ENCODE data around the gene KIF26A.
A peak's percentile ranks its signal among the peaks of the same experiment; 100 is the strongest.
"Not testable (repeated sequence)": the region's sequence is repeated elsewhere in the genome, so short reads cannot be mapped to it uniquely, and the experiment has no call there.

The KIF26A gene

GRCh38 chr14:104205781-104206180, 67.4 kb downstream of the KIF26A start:
- DNase-seq (no peak), ATAC-seq (replicated peaks) (no peak)
- H3K4me1 Mint-ChIP-seq (ENCODE audit: low read depth in 2 of 2) = peaks cover 0 to 2% of the 10 kb centered on the region in 2 donors
- no peak overlapping the region for H3K27ac Mint-ChIP-seq
- no peak overlapping the region for H3K4me3 Mint-ChIP-seq
- H3K9me3 Mint-ChIP-seq = no peaks in the 10 kb centered on the region
- H3K27me3 Mint-ChIP-seq = peaks cover 0 to 17% of the 10 kb centered on the region in 2 donors
- no peaks in the 10 kb centered on the region for H3K36me3 Mint-ChIP-seq (ENCODE audit: insufficient read depth)

DNA sequence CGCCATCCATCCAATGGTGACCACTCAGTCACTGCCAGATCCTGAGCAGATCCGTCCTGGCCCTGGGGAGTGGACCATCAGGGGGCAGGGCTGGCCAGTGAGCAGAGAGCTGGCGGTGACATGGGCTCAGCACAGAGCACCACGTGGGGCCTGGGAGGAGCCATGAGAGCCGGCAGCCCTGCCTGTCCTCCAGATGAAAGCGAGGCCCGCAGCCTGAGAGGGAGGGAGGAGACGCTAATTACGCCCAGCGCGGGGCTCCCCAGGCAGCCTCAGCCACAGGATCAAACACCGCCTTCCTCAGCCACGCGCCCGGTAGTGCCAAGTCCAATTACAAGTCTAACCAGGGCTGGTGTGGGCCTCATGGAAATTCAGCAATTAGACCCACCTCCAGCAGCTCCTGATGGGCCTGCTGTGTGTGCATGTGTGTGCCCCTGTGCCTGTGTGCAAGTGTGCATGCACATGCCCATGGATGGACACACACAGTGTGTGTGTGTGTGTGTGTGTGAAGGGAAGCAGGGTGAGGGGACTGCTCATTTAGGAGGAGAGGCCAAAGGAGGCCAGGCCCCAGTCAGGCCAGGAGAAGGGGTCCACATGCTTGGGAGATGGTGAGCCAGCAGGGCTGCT, 68.0 kb downstream of the KIF26A start:
- no peaks in the 10 kb centered on the region for H3K36me3 Mint-ChIP-seq (ENCODE audit: insufficient read depth)
- H3K4me1 Mint-ChIP-seq (ENCODE audit: low read depth in 2 of 2) = peaks cover 0 to 2% of the 10 kb centered on the region in 2 donors
- peaks cover 1 to 23% of the 10 kb centered on the region in 2 donors for H3K27me3 Mint-ChIP-seq
- no peak for DNase-seq
- no peaks in the 10 kb centered on the region for H3K9me3 Mint-ChIP-seq
- no peak overlapping the region for H3K4me3 Mint-ChIP-seq
- no peak for ATAC-seq (replicated peaks)
- H3K27ac Mint-ChIP-seq = peak overlapping the region in 1 of 2 donors; percentile 23

DNA sequence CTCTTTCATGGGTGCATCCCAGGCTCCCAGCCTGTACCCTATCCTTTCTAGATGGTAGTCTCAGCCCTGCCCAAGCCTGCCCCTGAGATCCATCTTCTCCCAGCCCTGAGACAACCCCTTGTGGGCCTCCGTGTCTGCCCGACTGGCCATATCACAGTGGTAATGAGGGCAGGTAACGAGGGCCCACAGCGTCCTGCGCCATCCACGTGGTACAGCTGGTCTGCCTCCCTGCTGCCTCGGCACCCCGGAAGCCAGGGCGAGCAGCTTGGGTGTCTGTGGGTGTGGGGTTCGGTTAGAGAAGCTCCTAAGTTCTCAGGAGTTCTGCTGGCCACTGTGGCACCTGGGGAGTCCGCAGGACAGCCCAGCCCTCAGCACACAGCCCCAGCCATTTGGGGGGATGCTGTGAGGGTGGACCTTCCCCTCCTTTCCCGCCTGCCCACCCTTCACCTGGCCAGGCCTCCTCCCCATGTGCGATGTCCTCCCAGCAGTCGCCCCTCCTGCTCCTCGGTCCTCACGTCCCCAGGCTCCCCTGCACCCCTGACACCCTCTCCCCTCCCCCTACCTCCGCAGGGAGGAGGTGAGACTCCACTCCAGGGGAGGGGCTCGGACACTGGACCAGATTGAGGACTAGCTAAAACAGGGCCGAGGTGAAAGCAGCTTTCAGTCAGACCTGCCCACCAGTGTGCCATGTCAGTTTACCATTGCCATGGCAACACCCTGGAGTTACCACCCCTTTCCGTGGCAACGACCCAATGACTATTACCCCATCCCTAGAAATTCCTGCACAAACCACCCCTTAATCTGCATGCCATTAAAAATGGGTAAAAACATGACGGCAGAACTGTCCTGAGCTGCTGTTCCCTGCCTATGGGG, 69.0 kb downstream of the KIF26A start:
- DNase-seq (no peak), ATAC-seq (replicated peaks) (no peak)
- Mint-ChIP-seq H3K9me3 (no peaks in the 10 kb centered on the region), H3K27ac (no peak overlapping the region), H3K36me3 (ENCODE audit: insufficient read depth) (no peaks in the 10 kb centered on the region), H3K27me3 (peaks cover 10 to 33% of the 10 kb centered on the region in 2 donors), H3K4me1 (ENCODE audit: low read depth in 2 of 2) (peaks cover 0 to 2% of the 10 kb centered on the region in 2 donors), H3K4me3 (no peak overlapping the region)

DNA sequence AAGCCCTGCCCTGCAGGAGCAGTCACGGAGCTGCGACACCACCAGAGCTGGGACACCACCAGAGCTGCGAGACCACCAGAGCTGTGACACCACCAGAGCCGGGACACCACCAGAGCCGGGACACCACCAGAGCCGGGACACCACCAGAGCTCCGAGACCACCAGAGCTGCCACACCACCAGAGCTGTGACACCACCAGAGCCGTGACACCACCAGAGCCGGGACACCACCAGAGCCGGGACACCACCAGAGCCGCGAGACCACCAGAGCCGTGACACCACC, 69.6 kb downstream of the KIF26A start:
- H3K27me3 Mint-ChIP-seq = peaks cover 10 to 38% of the 10 kb centered on the region in 2 donors
- H3K9me3 Mint-ChIP-seq; H3K4me3 Mint-ChIP-seq; H3K36me3 Mint-ChIP-seq (ENCODE audit: insufficient read depth); H3K27ac Mint-ChIP-seq; ATAC-seq (replicated peaks); DNase-seq; H3K4me1 Mint-ChIP-seq (ENCODE audit: low read depth in 2 of 2): not testable (repeated sequence)

GRCh38 chr14:104208331-104208730, 69.9 kb downstream of the KIF26A start:
- not testable (repeated sequence) for H3K4me3 Mint-ChIP-seq; H3K36me3 Mint-ChIP-seq (ENCODE audit: insufficient read depth); ATAC-seq (replicated peaks); DNase-seq; H3K9me3 Mint-ChIP-seq; H3K4me1 Mint-ChIP-seq (ENCODE audit: low read depth in 2 of 2); H3K27ac Mint-ChIP-seq
- H3K27me3 Mint-ChIP-seq = peaks cover 10 to 42% of the 10 kb centered on the region in 2 donors

DNA sequence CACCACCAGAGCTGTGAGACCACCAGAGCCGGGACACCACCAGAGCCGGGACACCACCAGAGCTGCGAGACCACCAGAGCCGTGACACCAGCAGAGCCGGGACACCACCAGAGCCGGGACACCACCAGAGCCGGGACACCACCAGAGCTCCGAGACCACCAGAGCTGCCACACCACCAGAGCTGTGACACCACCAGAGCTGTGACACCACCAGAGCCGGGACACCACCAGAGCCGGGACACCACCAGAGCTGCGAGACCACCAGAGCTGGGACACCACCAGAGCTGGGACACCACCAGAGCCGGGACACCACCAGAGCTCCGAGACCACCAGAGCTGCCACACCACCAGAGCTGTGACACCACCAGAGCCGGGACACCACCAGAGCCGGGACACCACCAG, 70.7 kb downstream of the KIF26A start:
- H3K4me1 Mint-ChIP-seq (ENCODE audit: low read depth in 2 of 2); H3K4me3 Mint-ChIP-seq; ATAC-seq (replicated peaks); H3K36me3 Mint-ChIP-seq (ENCODE audit: insufficient read depth); H3K27ac Mint-ChIP-seq; DNase-seq; H3K9me3 Mint-ChIP-seq: not testable (repeated sequence)
- H3K27me3 Mint-ChIP-seq = peaks cover 10 to 49% of the 10 kb centered on the region in 2 donors

DNA sequence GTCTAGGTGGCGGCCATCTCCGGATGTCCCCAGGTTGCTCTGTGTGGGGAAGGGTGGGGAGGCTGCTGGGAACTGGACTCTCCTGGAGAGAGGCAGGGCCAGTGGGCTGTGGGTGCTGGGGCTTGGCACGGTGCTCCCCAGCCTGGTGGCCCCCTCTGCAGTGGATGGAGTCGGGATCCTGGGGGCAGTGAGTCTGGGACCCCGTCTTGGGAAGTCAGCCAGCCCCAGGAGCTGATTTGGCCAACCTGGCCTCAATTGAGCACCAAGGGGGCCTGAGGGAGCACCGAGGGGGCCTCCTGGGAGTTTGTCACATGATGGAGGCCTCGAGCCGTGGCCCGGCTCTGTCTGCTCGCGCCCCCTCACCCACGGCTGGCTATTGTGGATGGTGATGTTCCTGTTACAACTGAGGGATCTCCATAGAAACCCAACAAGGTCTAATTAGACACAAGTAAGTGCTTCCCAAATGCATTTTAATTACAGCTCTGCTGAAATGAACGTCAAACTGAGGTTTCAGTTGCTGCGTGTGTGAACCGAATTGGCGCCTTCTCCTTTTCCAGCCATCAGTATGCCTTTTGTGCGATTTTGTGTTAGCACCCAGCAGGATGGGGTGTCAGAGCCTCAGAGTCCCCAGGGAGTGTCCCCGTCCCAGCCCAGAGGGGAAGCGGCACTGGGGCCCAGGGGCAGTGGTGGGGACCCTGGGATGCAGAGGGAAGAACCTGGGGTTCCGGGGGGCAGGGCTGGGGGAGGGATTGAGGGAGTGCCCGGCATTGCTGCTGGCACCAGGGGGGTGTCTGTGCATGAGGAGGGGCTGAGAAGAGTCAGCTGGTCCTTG, 71.8 kb downstream of the KIF26A start:
- Mint-ChIP-seq H3K27ac (no peak overlapping the region), H3K36me3 (ENCODE audit: insufficient read depth) (no peaks in the 10 kb centered on the region), H3K9me3 (no peaks in the 10 kb centered on the region), H3K27me3 (peaks cover 10 to 55% of the 10 kb centered on the region in 2 donors), H3K4me3 (no peak overlapping the region), H3K4me1 (ENCODE audit: low read depth in 2 of 2) (peaks cover 0 to 2% of the 10 kb centered on the region in 2 donors)
- DNase-seq (no peak), ATAC-seq (replicated peaks) (no peak)

DNA sequence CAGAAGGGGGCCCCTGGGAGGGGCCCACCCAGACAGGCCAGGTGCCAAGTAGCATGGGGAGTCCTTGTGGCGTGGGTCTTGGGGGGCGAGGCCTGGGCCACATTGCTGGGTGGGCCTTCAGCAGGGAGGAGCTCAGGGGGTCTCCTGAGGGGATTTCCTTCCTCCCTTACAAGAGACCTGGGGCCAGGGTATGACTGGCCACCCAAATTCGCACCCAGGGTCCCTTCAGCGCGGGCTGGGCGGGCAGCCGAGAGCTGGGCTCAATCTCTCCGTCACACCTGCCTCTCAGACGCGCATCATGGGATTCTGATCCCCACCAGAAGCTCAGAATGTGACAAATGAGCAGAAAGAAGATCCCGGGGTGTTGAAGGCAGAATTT, 72.4 kb downstream of the KIF26A start:
- Mint-ChIP-seq H3K4me1 (ENCODE audit: low read depth in 2 of 2) (peaks cover 0 to 2% of the 10 kb centered on the region in 2 donors), H3K4me3 (no peak overlapping the region), H3K36me3 (ENCODE audit: insufficient read depth) (no peaks in the 10 kb centered on the region), H3K9me3 (no peaks in the 10 kb centered on the region), H3K27me3 (peaks cover 10 to 55% of the 10 kb centered on the region in 2 donors), H3K27ac (no peak overlapping the region)
- no peak for DNase-seq
- ATAC-seq (replicated peaks) = no peak

DNA sequence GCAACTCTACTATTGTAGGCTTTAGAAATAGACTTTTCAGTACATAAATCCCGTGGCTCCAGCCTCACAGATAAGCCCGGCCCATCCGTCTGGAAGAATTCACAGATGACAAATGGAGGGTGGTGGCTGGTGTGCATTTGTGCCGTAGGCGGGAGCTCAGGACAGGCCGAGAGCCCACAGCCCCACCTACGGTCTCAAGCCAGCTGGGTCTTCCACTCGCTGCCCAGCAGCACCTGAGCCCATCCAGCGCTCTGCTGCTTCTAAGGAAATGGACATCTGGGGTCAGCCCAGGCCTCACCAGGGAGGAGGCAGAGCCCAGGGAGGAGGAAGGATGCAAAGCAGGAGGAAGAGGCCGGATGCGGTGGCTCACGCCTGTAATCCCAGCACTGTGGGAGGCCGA, 72.8 kb downstream of the KIF26A start:
- no peak for DNase-seq
- H3K36me3 Mint-ChIP-seq (ENCODE audit: insufficient read depth) = no peaks in the 10 kb centered on the region
- peaks cover 0 to 2% of the 10 kb centered on the region in 2 donors for H3K4me1 Mint-ChIP-seq (ENCODE audit: low read depth in 2 of 2)
- H3K4me3 Mint-ChIP-seq = no peak overlapping the region
- H3K27ac Mint-ChIP-seq = no peak overlapping the region
- peaks cover 10 to 55% of the 10 kb centered on the region in 2 donors for H3K27me3 Mint-ChIP-seq
- no peak for ATAC-seq (replicated peaks)
- no peaks in the 10 kb centered on the region for H3K9me3 Mint-ChIP-seq

DNA sequence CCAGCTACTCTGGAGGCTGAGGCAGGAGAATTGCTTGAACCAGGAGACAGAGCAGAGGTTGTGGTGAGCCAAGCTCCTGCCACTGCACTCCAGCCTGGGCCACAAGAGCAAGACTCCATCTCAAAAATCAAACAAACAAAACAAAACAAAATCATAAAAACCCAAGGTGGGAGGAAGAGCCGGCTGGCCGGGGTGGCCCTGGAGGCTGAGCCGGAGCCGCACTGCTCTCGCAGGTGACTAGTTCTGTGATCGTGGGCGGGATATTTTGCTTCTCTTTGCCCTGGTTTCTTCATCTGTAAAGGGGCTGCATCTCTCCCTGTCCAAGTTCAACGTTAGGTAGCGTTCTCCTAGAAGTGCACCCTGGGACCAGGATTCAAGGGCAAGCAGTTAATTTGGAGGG, 73.4 kb downstream of the KIF26A start:
- Mint-ChIP-seq H3K4me3 (no peak overlapping the region), H3K9me3 (no peaks in the 10 kb centered on the region), H3K4me1 (ENCODE audit: low read depth in 2 of 2) (no peaks in the 10 kb centered on the region), H3K27ac (no peak overlapping the region), H3K36me3 (ENCODE audit: insufficient read depth) (no peaks in the 10 kb centered on the region), H3K27me3 (peaks cover 10 to 49% of the 10 kb centered on the region in 2 donors)
- DNase-seq (no peak), ATAC-seq (replicated peaks) (no peak)

- no peak overlapping the region for H3K4me3 Mint-ChIP-seq
- H3K4me1 Mint-ChIP-seq (ENCODE audit: low read depth in 2 of 2) = no peaks in the 10 kb centered on the region
- no peak for ATAC-seq (replicated peaks)
- no peak overlapping the region for H3K27ac Mint-ChIP-seq
- H3K9me3 Mint-ChIP-seq = no peaks in the 10 kb centered on the region
- no peak for DNase-seq
- peaks cover 10 to 47% of the 10 kb centered on the region in 2 donors for H3K27me3 Mint-ChIP-seq
- no peaks in the 10 kb centered on the region for H3K36me3 Mint-ChIP-seq (ENCODE audit: insufficient read depth)
Observed at GRCh38 chr14:104212206-104213095, 74.1 kb downstream of the KIF26A start.

GRCh38 chr14:104213301-104214034, 75.1 kb downstream of the KIF26A start:
- ATAC-seq (replicated peaks) = no peak
- Mint-ChIP-seq H3K4me3 (no peak overlapping the region), H3K27me3 (peaks cover 10 to 47% of the 10 kb centered on the region in 2 donors), H3K4me1 (ENCODE audit: low read depth in 2 of 2) (no peaks in the 10 kb centered on the region), H3K27ac (no peak overlapping the region), H3K36me3 (ENCODE audit: insufficient read depth) (no peaks in the 10 kb centered on the region), H3K9me3 (no peaks in the 10 kb centered on the region)
- no peak for DNase-seq

Measured in effector memory CD8-positive, alpha-beta T cell (primary cell).